Neural cell (in vitro differentiated cells): ENCODE results near the gene CPXM1. TPM values are rescaled to one million over a fixed set of nuclear protein-coding genes. Genes with fewer than 3 reads are reported as not detected.
A peak's percentile ranks its signal among the peaks of the same experiment; 100 is the strongest.

Experiments used
- H2AFZ ChIP-seq: fragments of 200-600, 300-800 bp; sonication (generic), shearing (Covaris generic); 2 replicates; pipeline ENCODE4 v1.6.0; 2014; ENCODE audit warnings: low read depth, mild to moderate bottlenecking, antibody characterized with exemption, low read length, moderate library complexity
- H3F3A ChIP-seq: fragments of 200-600 bp; shearing (Covaris generic); 2 replicates; pipeline ENCODE4 v1.6.1; 2016; ENCODE audit warnings: mild to moderate bottlenecking, moderate library complexity, mixed read lengths, antibody characterized with exemption, low read length; ENCODE audit not compliant: insufficient read depth, poor library complexity, severe bottlenecking
- H3K27ac ChIP-seq: fragments of 200-600, 300-800 bp; sonication (generic), shearing (Covaris generic); 2 replicates; pipeline ENCODE4 v1.5.1; 2014; ENCODE audit warnings: mild to moderate bottlenecking, low read length, moderate library complexity
- H3K27me3 ChIP-seq: fragments of 300-800, 200-600 bp; sonication (generic), shearing (Covaris generic); 2 replicates; pipeline ENCODE4 v1.6.0; 2014; ENCODE audit warnings: mild to moderate bottlenecking, low read depth, low read length, moderate library complexity; ENCODE audit not compliant: insufficient read depth
- H3K36me3 ChIP-seq: fragments of 300-800, 200-600 bp; sonication (generic), shearing (Covaris generic); 2 replicates; pipeline ENCODE4 v1.5.1; 2014; ENCODE audit warnings: mild to moderate bottlenecking, antibody characterized with exemption, low read length, moderate library complexity; ENCODE audit not compliant: insufficient read depth
- H3K4me2 ChIP-seq: fragments of 300-800, 200-600 bp; sonication (generic), shearing (Covaris generic); 2 replicates; pipeline ENCODE4 v1.6.0; 2014; ENCODE audit warnings: mild to moderate bottlenecking, low read length
- H3K4me3 ChIP-seq: fragments of 300-800, 200-600 bp; sonication (generic), shearing (Covaris generic); 2 replicates; pipeline ENCODE4 v1.5.1; 2014; ENCODE audit warnings: mild to moderate bottlenecking, low read length, moderate library complexity
- H3K79me2 ChIP-seq: fragments of 200-600 bp; shearing (Covaris generic); replicated peaks from 2 replicates; pipeline ENCODE4 v1.6.0; 2014; ENCODE audit warnings: mild to moderate bottlenecking, low read length, moderate library complexity; ENCODE audit not compliant: insufficient read depth
- H3K9ac ChIP-seq: fragments of 300-800, 200-600 bp; sonication (generic), shearing (Covaris generic); 2 replicates; pipeline ENCODE4 v1.6.1; 2016; ENCODE audit warnings: mild to moderate bottlenecking, low read length, mixed read lengths
- H3K9me2 ChIP-seq: fragments of 200-600 bp; shearing (Covaris generic); 2 replicates; pipeline ENCODE4 v1.6.1; 2016; ENCODE audit warnings: mild to moderate bottlenecking, low read length, mixed read lengths; ENCODE audit not compliant: insufficient read depth
- H3K9me3 ChIP-seq: fragments of 200-600, 300-800 bp; sonication (generic), shearing (Covaris generic); 2 replicates; pipeline ENCODE4 v1.6.1; 2016; ENCODE audit warnings: mild to moderate bottlenecking, mixed run types, low read length, moderate library complexity, mixed read lengths
- H4K20me1 ChIP-seq: fragments of 200-600 bp; shearing (Covaris generic); 2 replicates; pipeline ENCODE4 v1.6.1; 2016; ENCODE audit warnings: mild to moderate bottlenecking, mixed run types; ENCODE audit not compliant: insufficient read depth
- EP300 ChIP-seq: fragments of 450-650 bp; conservative IDR thresholded peaks from 2 replicates; pipeline ENCODE4 v1.6.1; 2014; ENCODE audit warnings: antibody characterized with exemption, mild to moderate bottlenecking, moderate library complexity; ENCODE audit not compliant: poor library complexity, severe bottlenecking
- EZH2 ChIP-seq: fragments of 200-600, 300-800 bp; shearing (Covaris generic), sonication (generic); IDR thresholded peaks from 2 replicates; pipeline ENCODE4 v1.6.1; 2014; ENCODE audit warnings: antibody characterized with exemption, low read length, borderline replicate concordance, mild to moderate bottlenecking; ENCODE audit not compliant: insufficient read depth, poor library complexity, severe bottlenecking
- MXI1 ChIP-seq: fragments of 450-650 bp; conservative IDR thresholded peaks from 2 replicates; pipeline ENCODE4 v1.6.1; 2014; ENCODE audit warnings: antibody characterized with exemption, mild to moderate bottlenecking; ENCODE audit not compliant: poor library complexity, severe bottlenecking
- POLR2AphosphoS5 ChIP-seq: IDR thresholded peaks from 2 replicates; pipeline ENCODE4 v1.6.1; 2012
- RAD21 ChIP-seq: fragments of 450-650 bp; conservative IDR thresholded peaks from 2 replicates; pipeline ENCODE4 v1.6.1; 2014; ENCODE audit warnings: antibody characterized with exemption, mild to moderate bottlenecking, moderate library complexity
- SMC3 ChIP-seq: fragments of 450-650 bp; conservative IDR thresholded peaks from 2 replicates; pipeline ENCODE4 v1.6.1; 2014; ENCODE audit warnings: antibody characterized with exemption, mild to moderate bottlenecking, moderate library complexity; ENCODE audit not compliant: poor library complexity
- TAF1 ChIP-seq: IDR thresholded peaks from 2 replicates; pipeline ENCODE4 v1.6.1; 2012; ENCODE audit warnings: low read depth
- polyA plus RNA-seq: library from polyadenylated mRNA; depleted of rRNA; stranded (reverse); fragments of >200 nt; gene quantifications from 2 replicates; pipeline ENCODE4 v1.2.3, GENCODE V29; 2014
- TF ChIP-seq, protein P1 (sequence below): fragments of 450-650 bp; IDR thresholded peaks from 2 replicates; pipeline ENCODE4 v1.5.1; 2014; ENCODE audit warnings: antibody characterized with exemption, mild to moderate bottlenecking, moderate library complexity; ENCODE audit not compliant: poor library complexity, severe bottlenecking
- TF ChIP-seq, protein P2 (sequence below): IDR thresholded peaks from 2 replicates; pipeline ENCODE4 v1.6.1; 2012; ENCODE audit warnings: borderline replicate concordance

CPXM1 gene
- polyA plus RNA-seq, 1 donor from 2014 or later: 44.0 TPM

DNA sequence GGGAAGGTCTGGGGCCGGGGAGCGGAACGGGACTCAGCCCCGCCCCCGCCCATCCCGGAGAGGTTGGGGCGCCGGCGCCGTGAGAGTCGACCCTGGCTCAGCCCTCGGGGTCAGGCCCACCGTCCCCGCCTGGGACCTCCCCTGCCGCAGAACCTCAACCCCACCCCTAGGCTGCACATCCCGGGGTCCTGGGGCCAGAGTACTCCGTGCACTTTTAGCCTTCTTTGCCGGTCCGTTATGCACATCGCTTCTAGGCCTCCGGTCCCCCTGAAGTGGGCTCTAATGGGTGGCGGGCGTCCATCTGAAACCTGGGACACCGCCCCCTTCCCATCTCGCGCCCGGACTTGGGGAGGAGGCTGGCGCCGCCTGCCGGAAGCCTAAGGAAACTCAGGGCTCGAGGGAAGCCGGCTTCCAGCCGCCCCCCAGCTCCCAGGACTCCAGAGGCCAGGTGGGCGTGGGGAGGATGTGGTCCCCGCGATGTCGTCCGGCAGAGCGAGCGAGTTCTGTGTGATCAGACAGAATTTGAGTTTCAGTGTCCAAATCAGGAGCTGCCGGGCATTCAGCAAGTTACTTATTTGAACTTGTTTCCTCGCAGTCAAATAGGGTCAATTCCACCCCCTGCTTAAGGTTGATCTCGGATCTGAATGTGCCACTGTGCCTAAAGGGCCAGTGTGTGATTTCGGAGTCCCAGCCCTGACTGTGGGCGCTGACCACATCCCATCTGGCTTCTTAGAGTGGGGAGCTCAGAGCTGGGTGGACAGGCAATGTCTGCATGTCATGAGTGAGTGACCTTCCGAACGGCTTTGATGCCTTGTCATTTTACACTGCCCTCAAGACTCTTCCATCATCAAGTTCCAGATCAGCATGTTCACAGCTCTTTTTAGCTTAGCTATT is 47.6 kb downstream of the CPXM1 start:
- H3K4me3 ChIP-seq: peak overlapping the region; percentile 51
- H3K79me2 ChIP-seq: no peaks in the 10 kb centered on the region
- no peaks in the 10 kb centered on the region for H3K36me3 ChIP-seq
- peaks cover 66% of the 10 kb centered on the region for H3K27me3 ChIP-seq
- H2AFZ ChIP-seq: no peak overlapping the region
- no peak for TF ChIP-seq TAF1
- TF ChIP-seq POLR2AphosphoS5: no peak
- peak; percentile 34 for TF ChIP-seq SMC3
- no peak for TF ChIP-seq MXI1
- no peak for TF ChIP-seq EP300
- no peak for TF ChIP-seq EZH2
- TF ChIP-seq, protein P1, sequence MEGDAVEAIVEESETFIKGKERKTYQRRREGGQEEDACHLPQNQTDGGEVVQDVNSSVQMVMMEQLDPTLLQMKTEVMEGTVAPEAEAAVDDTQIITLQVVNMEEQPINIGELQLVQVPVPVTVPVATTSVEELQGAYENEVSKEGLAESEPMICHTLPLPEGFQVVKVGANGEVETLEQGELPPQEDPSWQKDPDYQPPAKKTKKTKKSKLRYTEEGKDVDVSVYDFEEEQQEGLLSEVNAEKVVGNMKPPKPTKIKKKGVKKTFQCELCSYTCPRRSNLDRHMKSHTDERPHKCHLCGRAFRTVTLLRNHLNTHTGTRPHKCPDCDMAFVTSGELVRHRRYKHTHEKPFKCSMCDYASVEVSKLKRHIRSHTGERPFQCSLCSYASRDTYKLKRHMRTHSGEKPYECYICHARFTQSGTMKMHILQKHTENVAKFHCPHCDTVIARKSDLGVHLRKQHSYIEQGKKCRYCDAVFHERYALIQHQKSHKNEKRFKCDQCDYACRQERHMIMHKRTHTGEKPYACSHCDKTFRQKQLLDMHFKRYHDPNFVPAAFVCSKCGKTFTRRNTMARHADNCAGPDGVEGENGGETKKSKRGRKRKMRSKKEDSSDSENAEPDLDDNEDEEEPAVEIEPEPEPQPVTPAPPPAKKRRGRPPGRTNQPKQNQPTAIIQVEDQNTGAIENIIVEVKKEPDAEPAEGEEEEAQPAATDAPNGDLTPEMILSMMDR: peak; percentile 62
- TF ChIP-seq, protein P2, sequence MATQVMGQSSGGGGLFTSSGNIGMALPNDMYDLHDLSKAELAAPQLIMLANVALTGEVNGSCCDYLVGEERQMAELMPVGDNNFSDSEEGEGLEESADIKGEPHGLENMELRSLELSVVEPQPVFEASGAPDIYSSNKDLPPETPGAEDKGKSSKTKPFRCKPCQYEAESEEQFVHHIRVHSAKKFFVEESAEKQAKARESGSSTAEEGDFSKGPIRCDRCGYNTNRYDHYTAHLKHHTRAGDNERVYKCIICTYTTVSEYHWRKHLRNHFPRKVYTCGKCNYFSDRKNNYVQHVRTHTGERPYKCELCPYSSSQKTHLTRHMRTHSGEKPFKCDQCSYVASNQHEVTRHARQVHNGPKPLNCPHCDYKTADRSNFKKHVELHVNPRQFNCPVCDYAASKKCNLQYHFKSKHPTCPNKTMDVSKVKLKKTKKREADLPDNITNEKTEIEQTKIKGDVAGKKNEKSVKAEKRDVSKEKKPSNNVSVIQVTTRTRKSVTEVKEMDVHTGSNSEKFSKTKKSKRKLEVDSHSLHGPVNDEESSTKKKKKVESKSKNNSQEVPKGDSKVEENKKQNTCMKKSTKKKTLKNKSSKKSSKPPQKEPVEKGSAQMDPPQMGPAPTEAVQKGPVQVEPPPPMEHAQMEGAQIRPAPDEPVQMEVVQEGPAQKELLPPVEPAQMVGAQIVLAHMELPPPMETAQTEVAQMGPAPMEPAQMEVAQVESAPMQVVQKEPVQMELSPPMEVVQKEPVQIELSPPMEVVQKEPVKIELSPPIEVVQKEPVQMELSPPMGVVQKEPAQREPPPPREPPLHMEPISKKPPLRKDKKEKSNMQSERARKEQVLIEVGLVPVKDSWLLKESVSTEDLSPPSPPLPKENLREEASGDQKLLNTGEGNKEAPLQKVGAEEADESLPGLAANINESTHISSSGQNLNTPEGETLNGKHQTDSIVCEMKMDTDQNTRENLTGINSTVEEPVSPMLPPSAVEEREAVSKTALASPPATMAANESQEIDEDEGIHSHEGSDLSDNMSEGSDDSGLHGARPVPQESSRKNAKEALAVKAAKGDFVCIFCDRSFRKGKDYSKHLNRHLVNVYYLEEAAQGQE: no peak
- TF ChIP-seq RAD21: peak; percentile 36
- H4K20me1 ChIP-seq: no peaks in the 10 kb centered on the region
- no peaks in the 10 kb centered on the region for H3K9me2 ChIP-seq
- H3K27ac ChIP-seq: no peak overlapping the region
- H3K9ac ChIP-seq: no peak overlapping the region
- no peak overlapping the region for H3K4me2 ChIP-seq
- no peaks in the 10 kb centered on the region for H3K9me3 ChIP-seq
- H3F3A ChIP-seq: no peaks in the 10 kb centered on the region

DNA sequence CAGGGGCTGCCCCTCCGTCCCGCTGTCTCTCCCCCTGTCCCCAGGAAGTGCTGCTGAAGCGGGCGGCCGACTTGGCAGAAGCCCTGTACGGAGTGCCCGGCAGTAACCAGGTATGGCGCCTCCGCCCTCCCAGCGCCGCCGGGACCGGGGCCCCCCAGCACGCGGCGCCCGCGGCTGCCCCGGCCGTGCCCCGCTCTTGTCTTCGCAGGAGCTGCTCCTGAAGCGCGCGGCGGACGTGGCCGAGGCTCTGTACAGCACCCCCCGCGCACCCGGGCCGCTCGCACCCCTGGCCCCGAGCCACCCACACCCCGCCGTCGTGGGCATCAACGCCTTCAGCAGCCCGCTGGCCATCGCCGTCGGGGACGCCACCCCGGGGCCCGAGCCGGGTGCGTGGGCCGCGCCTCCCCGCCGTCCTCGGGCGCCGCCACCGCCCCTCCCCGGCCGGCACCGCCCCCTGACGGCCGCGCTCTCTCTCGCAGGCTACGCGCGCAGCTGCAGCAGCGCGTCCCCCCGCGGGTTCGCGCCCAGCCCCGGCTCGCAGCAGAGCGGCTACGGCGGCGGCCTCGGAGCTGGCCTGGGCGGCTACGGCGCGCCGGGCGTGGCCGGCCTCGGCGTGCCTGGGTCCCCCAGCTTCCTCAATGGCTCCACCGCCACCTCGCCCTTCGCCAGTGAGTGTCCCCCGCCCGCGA is 48.4 kb downstream of the CPXM1 start:
- Histone ChIP-seq H3K9ac (no peak overlapping the region), H3K9me3 (no peaks in the 10 kb centered on the region), H3K36me3 (no peaks in the 10 kb centered on the region), H3K4me2 (no peak overlapping the region), H4K20me1 (no peaks in the 10 kb centered on the region), H3K27me3 (peaks cover 74% of the 10 kb centered on the region), H3K27ac (no peak overlapping the region), H2AFZ (no peak overlapping the region), H3F3A (no peaks in the 10 kb centered on the region), H3K79me2 (no peaks in the 10 kb centered on the region), H3K9me2 (no peaks in the 10 kb centered on the region), H3K4me3 (peak overlapping the region; percentile 51)
- peak; percentile 82 for TF ChIP-seq EZH2
- TF ChIP-seq SMC3: no peak
